HG02970 (cell line): Measurements from ENCODE around the gene SYNGR4.
"Not testable (repeated sequence)": the region's sequence is repeated elsewhere in the genome, so short reads cannot be mapped to it uniquely, and the experiment has no call there.

Source experiments
- ATAC-seq: cut with Tn5 transposase; IDR thresholded peaks from one replicate; pipeline ENCODE4 v1.9.1; 2021; ENCODE audit warnings: mild to moderate bottlenecking, moderate library complexity, moderate number of reproducible peaks; ENCODE audit not compliant: unreplicated experiment, low FRiP score

The SYNGR4 gene

GRCh38 chr19:48368936-48369335 lies 4.8 kb downstream of the SYNGR4 start:
- ATAC-seq: no peak

DNA sequence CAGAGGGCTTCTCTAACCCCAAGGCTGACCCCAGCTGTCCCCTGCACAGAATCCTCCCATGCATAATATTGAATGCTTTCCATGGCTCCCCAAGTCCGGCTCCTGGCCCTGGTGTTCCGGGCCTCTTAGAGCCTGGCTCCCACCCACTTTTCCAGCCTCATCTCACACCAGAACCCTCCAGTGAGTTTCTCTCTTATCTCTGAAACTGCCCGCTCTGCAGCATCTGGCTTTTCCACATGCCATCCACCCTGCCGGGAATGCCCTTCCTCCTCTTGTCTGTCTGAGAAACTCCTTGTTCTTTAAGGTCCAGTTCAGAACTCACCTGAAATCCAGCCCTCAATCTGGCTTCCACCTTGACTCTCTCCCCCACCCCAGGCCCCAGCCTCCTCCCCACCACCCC lies 6.8 kb downstream of the SYNGR4 start:
- ATAC-seq: no peak

DNA sequence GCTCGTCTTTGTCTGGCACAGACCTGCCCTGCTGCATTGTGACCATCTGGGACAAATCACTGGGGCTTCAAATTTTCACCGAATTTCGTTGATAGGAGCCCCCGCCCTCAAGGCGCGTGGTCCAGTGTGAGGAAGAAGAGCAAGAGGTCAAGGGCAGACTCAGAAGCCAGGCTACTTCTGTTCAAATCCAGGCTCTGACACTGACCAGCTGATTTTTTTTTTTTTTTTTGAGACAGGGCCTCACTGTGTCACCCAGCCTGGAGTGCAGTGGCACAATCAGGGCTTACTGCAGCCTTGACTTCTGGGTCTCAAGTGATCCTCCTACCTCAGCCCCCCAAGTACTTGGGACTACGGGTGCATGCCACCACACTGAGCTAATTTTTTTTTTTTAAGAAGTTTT lies 7.2 kb downstream of the SYNGR4 start:
- no peak for ATAC-seq

DNA sequence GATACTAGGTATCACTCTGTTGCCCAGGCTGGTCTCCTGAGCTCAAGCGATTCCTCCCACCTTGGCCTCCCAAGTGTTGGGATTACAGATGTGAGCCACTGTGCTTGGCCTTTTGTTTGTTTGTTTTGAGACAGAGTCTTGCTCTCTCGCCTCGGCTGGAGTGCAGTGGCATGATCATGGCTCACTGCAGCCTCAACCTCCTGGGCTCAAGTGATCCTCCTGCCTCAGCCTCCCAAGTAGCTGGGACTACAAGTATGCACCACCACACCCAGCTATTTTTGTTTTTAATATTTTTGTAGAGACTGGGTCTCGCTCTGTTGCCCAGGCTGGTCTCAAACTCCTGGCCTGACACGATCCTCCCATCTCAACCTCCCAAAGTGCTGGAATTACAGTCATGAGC lies 7.6 kb downstream of the SYNGR4 start:
- ATAC-seq: not testable (repeated sequence)

GRCh38 chr19:48372904-48373303 lies 8.7 kb downstream of the SYNGR4 start:
- no peak for ATAC-seq

DNA sequence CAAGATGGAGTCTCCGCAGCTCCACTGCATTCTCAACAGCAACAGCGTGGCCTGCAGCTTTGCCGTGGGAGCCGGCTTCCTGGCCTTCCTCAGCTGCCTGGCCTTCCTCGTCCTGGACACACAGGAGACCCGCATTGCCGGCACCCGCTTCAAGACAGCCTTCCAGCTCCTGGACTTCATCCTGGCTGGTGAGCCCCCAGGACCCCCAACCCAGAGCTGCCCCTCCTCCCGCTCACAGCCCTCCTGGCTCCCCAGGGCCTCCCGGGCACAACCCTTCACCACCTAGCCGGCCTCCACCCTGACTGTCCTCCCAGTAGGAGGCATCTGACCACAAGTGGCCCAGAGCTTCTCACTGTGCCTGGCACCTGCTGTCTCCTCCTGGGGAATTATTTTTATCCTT lies 9.4 kb downstream of the SYNGR4 start:
- ATAC-seq: no peak

DNA sequence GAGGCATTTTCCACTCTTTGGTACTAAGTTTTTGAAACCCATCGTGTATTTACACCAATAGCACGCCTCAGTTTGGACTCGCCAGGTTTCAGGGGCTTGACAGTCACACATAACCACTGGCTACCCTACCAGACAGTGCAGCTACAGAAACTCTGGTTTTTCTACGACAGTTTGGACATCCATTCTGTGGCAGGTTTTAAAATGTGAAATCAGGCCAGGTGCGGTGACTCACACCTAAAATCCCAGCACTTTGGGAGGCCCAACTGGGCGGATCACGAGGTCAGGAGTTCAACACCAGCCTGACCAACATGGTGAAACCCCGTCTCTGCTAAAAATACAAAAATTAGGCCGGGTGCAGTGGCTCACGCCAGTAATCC lies 14.0 kb downstream of the SYNGR4 start:
- no peak for ATAC-seq

GRCh38 chr19:48379058-48379457 lies 14.9 kb downstream of the SYNGR4 start:
- ATAC-seq: no peak

DNA sequence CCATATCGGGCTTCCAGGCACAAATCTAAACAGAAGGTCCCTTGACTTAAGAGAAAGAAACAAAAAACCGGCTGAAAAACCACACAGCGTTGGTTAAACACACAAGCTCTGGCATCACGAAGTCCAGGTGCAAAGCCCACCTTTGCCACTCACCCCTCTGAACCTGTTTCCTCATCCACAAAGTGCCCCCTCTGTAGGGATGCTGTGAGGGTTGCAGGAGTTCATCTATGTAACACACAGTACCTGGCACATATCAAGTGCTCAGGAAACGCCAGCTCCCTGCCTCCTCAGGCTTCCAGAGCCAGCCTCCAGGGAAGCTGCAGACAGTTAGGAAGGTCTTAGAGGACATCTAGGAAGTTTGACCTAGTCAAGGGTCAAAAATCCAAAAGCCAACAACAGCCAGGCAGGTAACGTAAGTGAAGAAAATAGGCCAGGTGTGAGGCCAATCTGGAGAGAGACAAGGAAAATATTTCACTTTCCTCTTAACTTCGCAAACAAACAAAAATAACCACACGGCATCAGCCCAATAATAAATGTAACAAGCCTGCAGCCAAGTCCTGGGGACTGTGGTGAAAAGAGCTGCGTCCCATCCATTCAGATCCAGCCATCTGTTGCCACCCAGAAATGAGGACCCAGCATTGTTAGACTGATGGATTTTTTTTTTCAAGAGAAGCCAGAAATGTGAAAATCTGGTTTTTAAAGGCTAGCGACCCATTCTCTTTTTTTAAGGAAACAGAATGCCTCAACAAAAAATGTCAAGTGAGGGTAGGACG lies 17.2 kb downstream of the SYNGR4 start:
- no peak for ATAC-seq

DNA sequence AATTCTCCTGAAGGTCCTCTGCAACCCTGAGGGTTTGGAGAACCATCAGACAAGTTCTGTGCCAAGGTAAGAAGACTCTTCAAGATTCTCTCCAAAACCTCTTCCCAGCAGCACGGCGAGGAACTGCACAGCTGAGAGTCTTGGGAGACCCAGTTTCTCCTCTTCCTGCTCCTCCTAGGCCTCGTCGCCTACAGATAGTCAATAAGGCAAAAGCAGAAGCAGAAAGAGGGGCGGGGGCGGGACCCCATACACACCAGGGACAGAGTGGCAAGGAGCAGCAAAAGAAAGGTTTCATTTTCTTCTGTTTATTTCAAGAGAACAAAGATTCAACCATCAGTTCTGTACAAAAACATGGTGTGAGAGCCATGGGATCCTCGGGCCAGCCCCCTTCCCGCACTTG lies 18.1 kb downstream of the SYNGR4 start:
- no peak for ATAC-seq

GRCh38 chr19:48385461-48386087 lies 21.4 kb downstream of the SYNGR4 start:
- no peak for ATAC-seq

DNA sequence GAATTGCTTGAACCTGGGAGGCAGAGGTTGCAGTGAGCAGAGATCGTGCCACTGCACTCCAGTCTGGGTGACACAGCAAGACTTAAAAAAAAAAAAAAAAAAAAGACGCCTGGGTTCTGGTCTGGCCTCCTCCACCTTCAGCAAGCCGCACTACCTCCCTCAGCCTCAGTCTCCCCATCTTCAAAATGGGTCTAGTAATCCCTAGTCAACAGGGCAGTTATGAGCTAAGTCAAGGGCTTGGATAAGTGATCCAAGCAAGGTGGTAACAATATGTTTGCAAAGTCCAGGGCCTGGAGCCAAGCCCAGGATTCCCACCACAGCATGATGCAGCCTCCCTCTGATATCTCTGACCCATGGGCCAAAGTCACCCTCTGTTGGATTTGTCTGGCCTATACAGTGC lies 22.8 kb downstream of the SYNGR4 start:
- ATAC-seq: no peak

DNA sequence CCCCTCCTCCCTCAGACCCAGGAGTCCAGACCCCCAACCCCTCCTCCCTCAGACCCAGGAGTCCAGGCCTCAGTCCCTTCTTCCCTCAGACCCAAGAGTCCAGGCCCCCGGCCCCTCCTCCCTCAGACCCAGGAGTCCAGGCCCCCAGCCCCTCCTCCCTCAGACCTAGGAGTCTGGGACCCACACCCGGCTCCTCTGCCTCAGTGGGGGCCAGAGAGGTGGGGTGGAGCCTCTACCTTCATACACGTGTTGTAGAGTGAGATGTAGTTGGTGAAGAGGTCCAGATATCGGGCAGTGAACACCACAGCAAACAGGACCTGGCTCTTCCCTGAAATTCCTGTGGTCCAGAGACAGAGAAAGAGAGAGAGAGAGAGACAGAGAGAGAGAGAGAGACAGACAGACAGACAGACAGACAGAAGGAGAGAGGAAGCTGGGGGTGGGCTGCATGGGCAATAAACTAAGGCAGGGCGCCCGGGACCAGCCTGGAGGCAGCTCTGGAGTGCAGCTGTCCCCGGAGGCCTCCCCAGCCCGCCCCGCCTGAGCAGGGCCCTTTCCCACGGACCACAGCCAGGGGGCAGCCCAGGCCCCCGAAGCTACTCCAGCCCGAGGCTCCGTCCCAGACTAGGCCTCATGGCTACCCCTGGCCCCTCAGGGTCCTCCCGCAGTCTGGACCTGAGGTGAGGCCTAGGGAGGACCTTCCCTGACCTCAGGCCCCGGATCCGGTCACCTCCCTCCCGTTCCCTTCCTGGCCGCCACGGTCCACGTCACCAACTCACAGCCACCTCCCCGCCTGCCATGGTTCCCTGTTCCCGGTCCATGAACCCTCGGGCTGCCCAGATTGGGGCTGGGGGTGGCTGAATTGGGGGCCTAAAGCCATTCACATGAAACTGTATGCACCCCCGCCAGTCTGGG lies 26.3 kb downstream of the SYNGR4 start:
- ATAC-seq: no peak

GRCh38 chr19:48391100-48392005 lies 27.2 kb downstream of the SYNGR4 start, which contains the start of gene KDELR1:
Gene KDELR1, minus strand, starts transcription at chr19:48391551. Its CDS starts 193 bp downstream, at chr19:48391358.
- no peak for ATAC-seq

GRCh38 chr19:48392006-48392344 lies 27.8 kb downstream of the SYNGR4 start:
- not testable (repeated sequence) for ATAC-seq

DNA sequence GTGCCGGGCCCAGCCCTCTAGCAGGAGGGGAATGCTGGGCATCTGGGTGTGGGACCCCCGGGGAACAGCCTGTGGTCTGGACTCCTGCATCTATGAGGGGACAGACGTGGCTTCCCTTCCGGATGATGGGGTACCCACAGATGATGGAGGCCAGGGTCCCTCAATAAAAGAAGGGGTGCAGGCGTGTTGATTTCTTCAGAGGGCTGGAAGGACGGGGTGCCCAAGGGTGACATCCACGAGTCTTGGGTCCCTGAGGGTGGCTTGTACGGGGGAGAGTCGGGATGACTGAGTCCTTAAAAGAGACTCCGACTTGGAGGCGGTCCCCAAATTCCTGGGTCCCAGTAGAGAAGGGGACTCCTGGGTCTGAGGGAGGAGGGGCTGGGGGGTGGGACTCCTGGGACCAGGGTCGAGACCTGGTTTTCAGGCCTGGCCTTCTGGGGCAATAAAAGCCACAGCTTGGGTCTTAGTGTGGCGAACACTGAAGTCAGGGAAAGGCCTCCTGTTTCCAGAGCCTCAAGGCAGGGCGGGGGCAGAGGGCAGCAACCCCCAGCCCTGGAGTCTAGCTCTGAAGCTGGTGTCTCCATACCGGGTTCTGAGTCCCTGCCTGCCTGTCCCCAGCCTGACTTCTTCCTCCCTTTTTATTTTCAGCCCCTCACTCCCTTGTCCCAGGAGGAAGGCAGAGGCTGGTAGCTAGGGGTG lies 28.8 kb downstream of the SYNGR4 start:
- no peak for ATAC-seq

GRCh38 chr19:48393559-48394330 lies 29.6 kb downstream of the SYNGR4 start, which contains the start of gene GRIN2D:
Gene GRIN2D, plus strand, starts transcription at chr19:48393668. Its CDS starts 4,725 bp downstream, at chr19:48398393.
- ATAC-seq: no peak

DNA sequence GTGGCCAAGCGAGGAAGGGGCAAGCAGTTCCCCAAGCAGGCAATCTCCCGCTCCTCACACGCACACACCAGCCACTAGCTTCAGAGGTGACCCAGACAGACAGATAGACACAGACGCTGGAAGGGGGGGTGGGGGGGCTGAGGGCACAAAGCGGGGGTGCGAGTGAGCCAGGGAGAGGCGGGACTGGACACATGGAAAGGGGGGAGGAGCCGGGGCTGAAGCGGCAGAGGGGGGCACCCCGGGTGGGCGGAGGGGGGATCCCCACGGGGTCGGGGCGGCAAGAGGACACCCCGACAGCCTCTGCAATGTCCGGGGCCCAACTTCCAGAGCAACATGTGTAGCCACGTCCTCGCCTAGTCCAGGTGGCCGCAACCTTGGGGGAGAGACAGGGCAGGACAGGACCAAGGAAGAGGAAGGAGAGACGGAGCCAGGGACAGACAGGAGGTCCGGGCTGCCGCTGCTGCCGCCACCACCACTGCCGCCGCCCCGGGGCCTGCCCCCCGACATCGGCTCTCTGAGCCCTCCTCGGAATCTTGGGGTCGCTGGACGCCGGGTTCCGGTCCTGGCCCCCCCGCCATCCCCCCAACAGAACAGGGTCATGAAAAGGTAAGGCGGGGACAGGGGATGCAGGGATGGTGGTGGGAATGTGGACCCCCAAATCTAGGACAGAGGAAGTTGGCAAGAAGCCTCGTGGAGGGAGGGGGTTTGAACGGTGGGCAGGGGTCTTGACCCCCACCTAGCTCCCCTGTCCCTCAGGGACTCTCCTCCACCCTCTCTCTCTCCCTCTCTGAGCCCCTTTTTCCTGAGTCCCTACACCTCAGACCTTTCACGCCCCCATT lies 30.4 kb downstream of the SYNGR4 start:
- ATAC-seq: no peak
